Fibroblast of peridontal ligament (primary cell): ENCODE measurements around the gene ARF4.

Experiments used
- DNase-seq: peaks from one replicate; pipeline ENCODE4 v3.0.0-alpha.2; 2010; ENCODE audit errors: extremely low read depth

The ARF4 gene

DNA sequence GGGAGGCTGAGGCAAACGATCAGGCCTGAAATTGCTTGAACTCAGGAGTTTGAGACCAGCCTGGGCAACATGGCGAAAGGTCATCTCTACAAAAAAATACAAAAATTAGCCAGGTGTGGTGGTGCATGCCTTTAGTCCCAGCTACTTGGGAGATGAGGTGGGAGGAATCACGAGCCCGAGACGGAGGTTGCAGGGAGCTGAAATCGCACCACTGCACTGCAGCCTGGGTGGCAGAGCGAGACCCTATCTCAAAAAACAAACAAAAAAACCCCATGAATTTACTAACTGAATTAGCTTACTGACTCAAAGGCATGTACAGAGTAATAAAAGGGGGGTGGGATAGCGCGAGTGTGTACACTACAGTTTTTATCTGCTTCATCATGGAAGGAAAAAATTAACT lies 19.3 kb downstream of the ARF4 start:
- no peak for DNase-seq

DNA sequence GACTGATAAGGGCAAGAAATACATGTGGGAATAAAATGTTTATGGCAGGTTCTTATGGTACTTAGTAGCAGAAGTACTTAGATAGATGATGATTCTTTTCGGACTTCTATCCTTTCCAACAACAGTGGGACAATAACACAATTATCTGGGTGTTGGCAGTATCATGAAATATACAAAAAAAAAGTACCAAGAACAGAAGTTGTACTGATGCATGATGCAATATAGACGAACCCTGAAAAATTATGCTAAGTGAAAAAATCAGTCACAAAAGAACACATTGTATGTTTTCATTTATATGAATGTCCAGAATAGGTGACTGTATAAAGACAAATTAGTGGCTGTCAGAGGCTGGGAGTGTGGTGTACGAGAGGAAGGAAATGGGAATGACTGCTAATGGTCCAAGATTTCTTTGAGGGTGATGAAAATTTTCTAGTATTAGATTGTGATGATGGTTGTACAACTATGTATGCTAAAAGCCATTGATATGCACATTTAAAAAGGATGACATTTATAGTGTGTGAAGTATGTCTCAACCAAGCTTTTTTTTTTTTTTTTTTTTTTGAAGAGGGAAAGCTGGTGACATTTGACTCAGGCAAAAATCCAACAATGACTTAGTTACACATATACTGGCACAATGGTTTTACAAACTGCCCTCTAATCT lies 21.0 kb downstream of the ARF4 start:
- no peak for DNase-seq

DNA sequence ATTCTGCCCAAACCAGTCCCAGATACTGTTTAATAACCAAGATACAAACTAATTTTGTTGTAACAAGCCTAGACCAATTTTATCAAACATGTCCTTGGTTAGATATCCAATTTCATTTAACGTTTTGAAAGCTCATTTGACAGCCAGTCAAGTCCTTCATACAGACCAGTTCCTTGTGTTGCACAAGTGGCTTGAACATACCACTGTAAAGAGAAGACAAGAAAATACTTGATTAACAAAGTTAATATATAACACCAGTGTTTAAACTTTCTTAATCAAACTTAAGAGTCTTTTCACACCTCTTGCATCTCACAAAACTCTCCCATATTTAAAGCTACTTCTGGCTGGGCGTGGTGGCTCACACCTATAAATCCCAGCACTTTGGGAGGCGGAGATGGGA lies 25.0 kb downstream of the ARF4 start:
- no peak for DNase-seq

DNA sequence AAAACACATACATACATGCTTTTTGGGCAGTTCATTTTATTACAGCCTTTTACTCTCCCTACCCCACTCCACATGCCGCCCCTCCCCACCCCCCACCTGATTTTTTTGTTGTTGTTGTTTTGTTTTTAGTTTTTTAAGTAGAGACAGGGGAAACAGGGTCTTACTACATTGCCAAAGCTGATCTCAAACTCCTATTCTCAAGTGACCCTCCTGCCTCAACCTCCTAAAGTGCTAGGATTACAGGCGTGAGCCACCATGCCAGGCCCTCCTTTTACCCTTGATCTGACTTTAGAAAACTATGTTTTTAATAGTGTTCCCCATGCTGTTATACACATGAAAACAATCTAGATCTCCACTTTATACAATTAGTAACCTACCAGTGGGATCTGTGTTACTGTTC lies 26.3 kb downstream of the ARF4 start:
- DNase-seq, result no peak

DNA sequence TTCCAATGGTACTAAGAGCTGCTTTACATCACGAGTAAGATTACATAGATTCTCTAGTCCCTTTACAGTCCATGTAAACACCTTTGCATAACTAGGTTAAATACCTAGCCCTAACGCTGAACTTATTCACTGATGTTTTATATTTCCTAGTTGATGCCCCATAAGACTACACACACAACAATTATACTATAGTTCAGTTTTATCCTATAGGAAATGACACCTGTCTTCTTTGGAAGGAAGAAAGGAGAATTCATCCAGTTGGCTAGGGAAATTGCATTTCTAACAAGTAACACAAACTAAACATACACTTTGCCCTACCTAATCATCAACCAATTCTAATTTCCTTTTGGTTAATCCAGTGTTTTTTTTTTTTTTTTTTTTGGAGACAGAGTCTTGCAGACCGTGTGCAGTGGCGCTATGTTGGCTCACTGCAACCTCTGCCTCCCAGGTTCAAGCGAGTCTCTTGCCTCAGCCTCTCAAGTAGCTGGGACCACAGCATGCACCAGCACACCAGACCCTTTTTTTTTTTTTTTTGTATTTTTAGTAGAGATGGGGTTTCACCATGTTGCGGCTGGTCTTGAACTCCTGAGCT lies 27.2 kb downstream of the ARF4 start:
- no peak for DNase-seq

DNA sequence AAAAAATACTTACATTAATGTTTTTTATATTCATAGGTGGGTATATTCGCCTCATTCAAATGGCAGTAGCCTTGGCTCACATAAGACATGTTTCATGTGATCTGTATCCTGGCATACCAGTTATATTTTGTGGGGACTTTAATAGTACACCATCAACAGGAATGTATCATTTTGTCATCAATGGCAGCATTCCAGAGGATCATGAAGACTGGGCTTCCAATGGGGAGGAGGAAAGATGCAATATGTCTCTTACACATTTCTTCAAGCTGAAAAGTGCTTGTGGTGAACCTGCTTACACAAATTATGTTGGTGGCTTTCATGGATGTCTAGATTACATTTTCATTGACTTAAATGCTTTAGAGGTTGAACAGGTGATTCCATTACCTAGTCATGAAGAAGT lies 37.6 kb downstream of the ARF4 start:
- peak; percentile 61 for DNase-seq

DNA sequence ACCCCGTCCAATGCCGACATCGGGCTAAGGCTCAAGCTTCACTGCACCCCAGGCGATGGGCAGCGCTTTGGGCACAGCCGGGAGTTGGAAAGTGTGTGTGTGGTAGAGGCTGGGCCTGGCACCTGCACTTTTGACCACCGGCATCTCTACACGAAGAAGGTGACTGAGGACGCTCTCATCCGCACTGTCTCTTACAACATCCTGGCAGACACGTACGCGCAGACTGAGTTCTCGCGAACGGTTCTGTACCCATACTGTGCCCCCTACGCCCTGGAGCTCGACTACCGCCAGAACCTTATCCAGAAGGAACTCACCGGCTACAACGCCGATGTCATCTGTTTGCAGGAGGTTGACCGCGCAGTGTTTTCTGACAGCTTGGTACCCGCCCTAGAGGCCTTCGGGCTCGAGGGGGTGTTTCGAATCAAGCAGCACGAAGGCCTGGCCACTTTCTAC lies 40.0 kb downstream of the ARF4 start:
- peak; percentile 35 for DNase-seq

DNA sequence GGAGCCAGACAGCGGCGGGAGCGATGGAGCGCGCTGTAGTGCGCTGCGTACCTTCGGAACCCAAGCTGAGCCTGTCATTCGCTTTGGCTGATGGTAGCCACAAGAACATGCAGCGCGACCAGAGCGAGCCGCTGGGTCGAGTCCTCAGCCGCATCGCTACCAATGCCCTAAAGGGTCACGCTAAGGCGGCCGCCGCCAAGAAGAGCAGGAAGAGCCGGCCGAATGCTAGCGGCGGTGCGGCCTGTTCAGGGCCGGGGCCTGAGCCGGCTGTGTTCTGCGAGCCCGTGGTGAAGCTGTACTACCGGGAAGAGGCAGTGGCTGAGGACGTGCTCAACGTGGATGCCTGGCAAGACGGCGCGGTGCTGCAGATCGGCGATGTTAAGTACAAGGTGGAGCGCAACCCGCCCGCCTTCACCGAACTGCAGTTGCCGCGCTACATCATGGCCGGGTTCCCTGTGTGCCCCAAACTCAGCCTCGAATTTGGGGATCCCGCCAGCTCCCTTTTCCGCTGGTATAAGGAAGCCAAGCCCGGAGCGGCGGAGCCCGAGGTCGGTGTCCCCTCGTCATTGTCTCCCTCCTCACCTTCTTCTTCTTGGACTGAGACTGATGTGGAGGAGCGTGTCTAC lies 40.6 kb downstream of the ARF4 start:
- no peak for DNase-seq

DNA sequence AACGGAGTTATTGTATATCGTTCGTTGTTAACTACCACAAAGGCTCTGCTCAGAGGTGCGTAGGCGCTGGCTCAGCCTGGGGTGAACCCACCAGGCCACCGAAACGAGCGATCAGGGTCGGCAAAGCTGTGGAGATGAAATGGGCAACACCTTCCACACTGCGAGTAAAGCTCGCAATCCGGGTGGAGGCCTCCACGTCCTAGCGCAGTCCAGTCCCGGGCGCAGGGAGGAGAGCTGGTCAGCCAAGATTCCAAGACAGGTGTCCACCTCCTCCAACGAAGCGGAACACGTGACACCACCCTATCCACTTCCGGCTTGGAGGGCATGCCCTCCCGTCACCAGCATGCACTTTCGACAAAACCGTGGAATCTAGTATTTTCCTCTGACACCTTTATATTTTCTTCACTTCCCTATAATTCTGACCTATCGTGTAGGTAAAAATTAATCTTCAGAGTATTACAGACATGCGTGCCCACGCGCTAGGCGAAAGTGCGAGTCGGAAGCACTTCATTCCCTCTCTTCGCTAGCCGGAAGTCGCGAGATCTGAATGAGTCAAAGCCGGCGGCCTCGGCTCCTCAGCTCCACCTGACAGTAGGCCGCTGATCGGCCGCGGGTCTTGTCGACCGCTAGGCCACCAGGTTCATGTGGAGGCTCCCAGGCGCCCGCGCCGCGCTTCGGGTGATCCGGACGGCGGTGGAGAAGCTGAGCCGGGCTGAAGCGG lies 41.2 kb downstream of the ARF4 start, which contains the start of gene PDE12:
Gene PDE12 (plus strand): TSS at position 537 of the 721 bp plus-strand sequence. CDS start 106 bp downstream, at position 643.
- DNase-seq, result peak; percentile 95

DNA sequence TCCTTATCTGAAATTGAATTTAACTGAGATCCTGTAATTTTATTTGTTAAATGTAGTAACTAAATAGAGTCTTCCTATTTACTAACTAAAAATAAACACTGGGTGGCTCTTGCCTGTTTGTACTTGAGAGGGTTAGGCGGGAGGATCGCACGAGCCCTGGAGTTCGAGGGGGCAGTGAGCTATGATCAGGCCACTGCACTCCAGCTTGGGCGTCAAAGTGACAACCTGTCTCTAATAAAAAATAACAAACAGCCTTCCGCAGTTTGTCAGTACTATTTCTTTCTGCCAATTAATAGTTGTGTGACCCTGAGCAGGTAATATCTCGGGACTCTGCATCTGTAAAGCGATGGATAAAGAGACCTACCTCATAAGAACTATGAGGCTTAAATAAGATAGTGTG lies 41.8 kb downstream of the ARF4 start:
- no peak for DNase-seq

DNA sequence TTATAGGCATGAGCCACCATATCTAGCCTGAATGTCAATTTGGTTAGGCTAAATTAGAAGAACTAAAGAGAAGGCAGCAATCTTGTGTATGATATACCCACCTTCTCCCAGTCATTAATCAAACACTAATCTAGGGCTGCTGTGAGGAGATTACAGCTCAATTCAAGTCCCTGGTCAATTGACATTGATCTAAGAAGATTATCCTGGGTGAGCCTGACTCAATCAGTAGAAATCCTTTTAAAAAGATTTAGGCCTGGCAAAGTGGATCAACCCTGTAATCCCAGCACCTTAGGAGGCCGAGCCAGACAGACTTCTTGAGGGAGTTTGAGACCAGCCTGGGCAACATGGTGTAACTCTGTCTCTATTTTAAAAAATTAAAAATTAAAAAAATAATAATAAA lies 50.5 kb downstream of the ARF4 start:
- no peak for DNase-seq

DNA sequence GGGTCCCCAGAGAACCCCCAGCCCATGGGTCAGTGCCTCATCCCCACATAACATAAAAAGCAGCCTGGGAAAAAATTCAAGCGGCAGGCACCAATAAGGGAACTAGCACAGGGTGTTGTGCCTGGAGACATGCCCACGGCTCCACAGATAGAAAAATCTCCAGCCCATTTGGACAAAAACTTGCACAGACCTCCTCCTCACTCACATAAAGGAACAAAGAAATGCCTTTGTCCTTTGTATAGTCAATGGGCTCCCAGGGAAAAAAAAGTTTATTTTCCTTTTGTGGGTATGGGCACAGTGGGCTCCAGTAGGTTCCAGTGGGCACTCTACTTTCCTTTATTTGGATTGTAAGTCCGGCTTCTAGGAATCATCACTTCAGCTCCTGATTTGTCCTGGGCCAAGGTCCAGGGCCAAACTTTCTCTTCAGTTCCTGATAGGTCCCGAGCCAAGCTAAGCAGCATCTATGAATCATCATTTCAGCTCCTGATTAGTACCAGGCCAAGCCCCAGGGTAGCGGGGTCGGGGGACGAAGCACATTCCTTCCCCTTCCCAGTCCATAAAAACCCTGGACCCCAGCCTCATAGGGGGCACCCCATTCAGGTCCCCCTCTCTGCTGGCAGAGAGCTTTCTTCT lies 51.4 kb downstream of the ARF4 start:
- peak; percentile 31 for DNase-seq

DNA sequence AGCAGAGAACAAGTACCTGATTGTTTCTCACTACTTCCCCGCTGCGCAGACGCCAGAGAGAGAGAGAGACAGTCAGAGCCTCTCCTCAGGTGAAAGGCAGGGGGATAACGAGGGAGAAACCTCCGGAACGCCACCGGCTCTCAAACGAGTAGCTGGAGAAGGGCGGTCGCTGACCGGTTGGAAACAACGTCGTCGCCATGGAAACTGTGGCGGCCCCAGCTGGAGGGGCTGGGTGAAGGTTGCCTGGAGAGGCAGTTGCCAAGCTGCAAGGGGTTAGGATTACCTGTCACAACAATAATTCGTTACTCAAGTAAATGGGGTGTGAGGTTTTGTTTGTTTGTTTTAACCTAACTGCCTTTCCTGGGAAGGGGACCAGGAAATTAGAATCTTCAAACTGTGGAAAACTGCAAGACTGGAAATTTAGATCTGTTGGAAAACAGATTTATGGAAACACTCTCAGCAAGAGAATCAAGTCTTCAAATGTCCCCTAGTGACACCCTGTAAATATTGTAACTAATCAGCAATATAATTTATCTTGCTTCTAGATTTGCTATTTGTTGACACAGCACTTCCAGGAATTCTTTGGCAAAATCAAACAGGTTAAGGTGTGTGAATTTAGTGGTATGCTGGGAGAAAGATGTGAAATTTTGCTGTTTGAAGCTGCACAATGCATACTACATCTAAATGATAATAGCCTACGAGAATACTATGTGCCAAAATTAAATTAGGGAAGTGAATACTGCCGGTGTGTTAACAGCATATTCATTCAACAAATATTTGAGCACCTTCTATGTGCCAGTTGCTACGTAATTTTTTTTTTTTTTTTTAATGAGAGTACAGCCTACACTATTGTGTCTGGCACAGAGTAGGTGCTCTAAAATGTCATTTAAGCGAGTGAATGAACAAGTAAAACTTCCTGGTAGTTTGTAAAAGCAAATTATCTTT lies 52.7 kb downstream of the ARF4 start, which contains the start of gene DNAH12:
Gene DNAH12 (minus strand): TSS at position 164 of the 945 bp plus-strand sequence. CDS start 1,474 bp downstream, outside the sequence.
- no peak for DNase-seq

DNA sequence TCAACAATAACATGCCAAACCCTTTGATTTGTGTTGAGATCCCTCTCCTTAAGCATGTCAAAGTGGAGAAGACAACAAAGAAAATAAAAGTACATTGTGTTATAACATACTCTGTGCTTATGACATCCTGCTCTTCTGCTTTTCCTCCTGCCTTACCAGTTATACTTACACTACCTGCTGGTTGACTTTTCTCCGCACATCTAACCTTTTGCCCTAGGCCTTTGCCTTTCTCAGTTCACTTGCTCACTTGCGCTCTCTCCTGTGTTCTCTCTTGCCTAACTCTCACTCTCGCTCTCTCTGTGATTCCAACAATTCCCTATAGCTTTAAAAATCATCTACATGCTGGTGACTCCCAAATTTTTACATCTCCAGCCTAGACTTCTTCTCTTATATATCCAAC lies 58.7 kb downstream of the ARF4 start:
- no peak for DNase-seq

DNA sequence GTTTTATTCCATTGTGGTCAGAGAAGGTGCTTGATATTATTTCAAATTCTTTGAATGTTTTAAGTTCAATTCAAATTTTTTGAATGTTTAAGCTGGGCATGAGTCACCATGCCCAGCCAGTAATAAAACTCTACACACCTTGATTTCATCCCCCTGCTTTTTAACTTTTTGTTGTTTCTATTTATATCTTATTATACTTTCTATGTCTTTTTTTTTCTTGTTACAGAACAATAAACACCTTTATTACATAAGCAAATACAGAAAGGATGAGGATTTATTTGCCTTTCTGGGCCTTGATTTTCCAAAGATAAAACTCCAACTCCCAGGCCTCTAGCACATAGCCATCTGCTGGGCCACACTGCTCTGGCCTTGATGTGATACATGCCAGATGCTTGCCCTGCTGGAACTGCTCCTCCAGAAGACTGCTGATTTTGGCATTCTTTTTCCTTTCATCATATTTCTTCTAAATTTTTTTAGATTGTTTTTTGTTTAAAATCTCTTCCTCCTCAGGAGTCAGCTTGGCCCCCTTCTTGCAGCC lies 67.0 kb downstream of the ARF4 start:
- DNase-seq, result no peak
